AG09309 (cell line): ENCODE measurements around the gene MPPED2.

ENCODE experiments used
- DNase-seq: peaks from one replicate; pipeline ENCODE4 v3.0.0-alpha.2; 2010; ENCODE audit warnings: low read depth
- H3K4me3 ChIP-seq: 2 replicates; pipeline ENCODE4 v1.5.1; 2011; ENCODE audit warnings: mild to moderate bottlenecking, low read depth, low read length, moderate library complexity; ENCODE audit not compliant: control insufficient read depth
- CTCF ChIP-seq: IDR thresholded peaks from 2 replicates; pipeline ENCODE4 v1.5.1; 2011; ENCODE audit warnings: mild to moderate bottlenecking, low read depth, low read length, inconsistent platforms; ENCODE audit not compliant: insufficient read depth, control insufficient read depth; ENCODE audit errors: missing control alignments

MPPED2 gene

GRCh38 chr11:30608534-30608933 lies 22.4 kb upstream of the MPPED2 start:
- TF ChIP-seq CTCF: no peak
- H3K4me3 ChIP-seq: no peak overlapping the region
- DNase-seq: no peak

DNA sequence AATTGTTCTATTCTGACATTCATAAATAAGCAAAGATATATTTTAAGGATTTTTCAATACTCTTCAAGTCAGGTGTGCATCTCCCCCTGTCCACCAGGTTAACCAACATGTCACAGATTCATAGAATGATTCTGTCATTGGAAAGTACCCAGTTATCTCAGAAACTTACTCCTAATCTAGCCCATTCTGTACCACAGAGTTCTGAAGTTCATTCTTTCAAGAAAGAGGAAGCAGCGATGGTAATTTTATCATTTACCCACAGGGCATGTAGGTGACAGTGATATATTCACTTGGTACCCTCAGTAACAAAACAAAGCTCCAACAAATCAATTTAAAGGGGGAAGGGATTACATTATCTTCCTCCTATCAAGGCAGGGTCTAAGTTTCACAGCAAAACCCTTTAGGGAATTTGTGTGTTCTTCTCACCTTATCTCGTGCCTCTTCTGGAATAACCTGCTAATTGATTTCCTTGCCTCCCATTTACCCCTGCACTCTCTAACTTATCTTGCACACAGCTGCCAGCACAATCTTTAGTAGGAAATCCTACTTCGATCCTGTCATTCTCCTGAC lies 19.0 kb upstream of the MPPED2 start:
- DNase-seq: no peak

DNA sequence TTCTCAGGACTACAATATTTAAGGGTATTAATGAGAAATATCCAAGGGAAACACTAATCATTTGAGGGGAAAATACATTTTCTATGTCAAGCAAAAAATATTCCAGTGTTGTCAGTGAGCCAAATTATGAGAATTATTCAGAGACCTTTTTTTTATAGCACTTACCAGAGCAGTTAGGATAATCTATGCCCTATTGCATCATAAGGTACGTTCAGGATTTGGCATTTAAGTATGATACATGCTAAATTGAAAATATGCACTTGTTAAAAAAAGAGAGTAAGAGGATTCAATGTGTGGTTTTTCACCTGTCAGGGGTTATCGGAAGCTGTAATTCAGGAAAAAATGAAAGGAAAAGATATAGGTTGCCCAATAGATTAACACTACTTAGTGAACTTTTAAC lies 17.2 kb upstream of the MPPED2 start:
- TF ChIP-seq CTCF: no peak
- DNase-seq: no peak
- no peak overlapping the region for H3K4me3 ChIP-seq

More for the DNA sequence above, 19.0 kb upstream of the MPPED2 start:
- no peak for TF ChIP-seq CTCF
- no peak overlapping the region for H3K4me3 ChIP-seq

GRCh38 chr11:30596832-30597231 lies 10.7 kb upstream of the MPPED2 start:
- H3K4me3 ChIP-seq: no peak overlapping the region
- no peak for DNase-seq
- no peak for TF ChIP-seq CTCF

GRCh38 chr11:30595934-30596333 lies 9.8 kb upstream of the MPPED2 start:
- TF ChIP-seq CTCF: no peak
- no peak for DNase-seq
- no peak overlapping the region for H3K4me3 ChIP-seq

- H3K4me3 ChIP-seq: no peak overlapping the region
- no peak for TF ChIP-seq CTCF
- DNase-seq: no peak
These were observed 8.7 kb upstream of the MPPED2 start for GRCh38 chr11:30594646-30595411.
